Cardiac muscle cell (in vitro differentiated cells and primary cell): ENCODE data around the gene LHX4. TPM values are rescaled to one million over a fixed set of nuclear protein-coding genes. Genes with fewer than 3 reads are reported as not detected.

Experiments used
- DNase-seq, 2 donors: peaks; one replicate each; pipeline versions ENCODE4 v3.0.0 to v3.0.0-alpha.2; 2010 to 2017; ENCODE audit warnings: low read depth in 1 of 2, low spot score in 1 of 2
- H3K27ac ChIP-seq: fragments of 200-600 bp; sonication (generic); 2 replicates; pipeline ENCODE4 v1.5.1; 2016
- H3K27me3 ChIP-seq: fragments of 200-600 bp; sonication (generic); 2 replicates; pipeline ENCODE4 v1.6.0; 2016; ENCODE audit warnings: control low read depth
- H3K36me3 ChIP-seq: fragments of 200-600 bp; sonication (generic); 2 replicates; pipeline ENCODE4 v1.5.1; 2016; ENCODE audit warnings: control low read depth
- H3K4me1 ChIP-seq: fragments of 200-600 bp; sonication (generic); 2 replicates; pipeline ENCODE4 v1.8.1; 2017; ENCODE audit warnings: low read depth, mild to moderate bottlenecking, mixed run types
- H3K4me3 ChIP-seq: fragments of 200-600 bp; sonication (generic); 2 replicates; pipeline ENCODE4 v1.5.1; 2016; ENCODE audit warnings: mild to moderate bottlenecking
- H3K9me3 ChIP-seq: fragments of 200-600 bp; sonication (generic); 2 replicates; pipeline ENCODE4 v1.5.1; 2017; ENCODE audit warnings: low read depth, mild to moderate bottlenecking, control low read depth
- CTCF ChIP-seq: IDR thresholded peaks from 2 replicates; pipeline ENCODE4 v1.5.1; 2012; ENCODE audit warnings: low read depth, mild to moderate bottlenecking, low read length
- polyA plus RNA-seq: library from polyadenylated mRNA; unstranded; fragments of >200 nt; fragmentation: Nextera tagmentation; extraction: Ambion mirVana; gene quantifications from 2 replicates; pipeline ENCODE4 v1.2.1, GENCODE V29; 2016
- total RNA-seq: library from RNA; depleted of rRNA; stranded (reverse); fragments of >200 nt; gene quantifications from 2 replicates; pipeline ENCODE4 v1.2.3, GENCODE V29; 2016

The LHX4 gene
- total and polyA plus RNA-seq, 2 experiments from 2014 or later: 0.20 TPM; not detected in 1

- Histone ChIP-seq H3K36me3 (peaks cover 5% of the 10 kb centered on the region), H3K27me3 (no peaks in the 10 kb centered on the region), H3K4me3 (no peak overlapping the region), H3K9me3 (no peaks in the 10 kb centered on the region), H3K27ac (no peak overlapping the region), H3K4me1 (no peaks in the 10 kb centered on the region)
- DNase-seq: no peak
- no peak for TF ChIP-seq CTCF
Observed at GRCh38 chr1:180194048-180194425, 36.0 kb upstream of the LHX4 start.

- peaks cover 2% of the 10 kb centered on the region for H3K36me3 ChIP-seq
- DNase-seq: no peak
- H3K9me3 ChIP-seq: no peaks in the 10 kb centered on the region
- no peaks in the 10 kb centered on the region for H3K4me1 ChIP-seq
- no peak overlapping the region for H3K27ac ChIP-seq
- no peak for TF ChIP-seq CTCF
- no peak overlapping the region for H3K4me3 ChIP-seq
- H3K27me3 ChIP-seq: no peaks in the 10 kb centered on the region
Observed at GRCh38 chr1:180194546-180195207, 35.4 kb upstream of the LHX4 start.

- no peak overlapping the region for H3K27ac ChIP-seq
- H3K36me3 ChIP-seq: no peaks in the 10 kb centered on the region
- no peak overlapping the region for H3K4me3 ChIP-seq
- H3K4me1 ChIP-seq: no peaks in the 10 kb centered on the region
- H3K9me3 ChIP-seq: no peaks in the 10 kb centered on the region
- H3K27me3 ChIP-seq: no peaks in the 10 kb centered on the region
- no peak for TF ChIP-seq CTCF
- DNase-seq: no peak
Observed at GRCh38 chr1:180195401-180195800, 34.7 kb upstream of the LHX4 start.

GRCh38 chr1:180195916-180196315 is 34.1 kb upstream of the LHX4 start:
- H3K9me3 ChIP-seq: no peaks in the 10 kb centered on the region
- H3K36me3 ChIP-seq: no peaks in the 10 kb centered on the region
- no peaks in the 10 kb centered on the region for H3K4me1 ChIP-seq
- no peak overlapping the region for H3K27ac ChIP-seq
- no peak for TF ChIP-seq CTCF
- DNase-seq: no peak
- no peaks in the 10 kb centered on the region for H3K27me3 ChIP-seq
- no peak overlapping the region for H3K4me3 ChIP-seq

GRCh38 chr1:180196436-180197003 is 33.5 kb upstream of the LHX4 start:
- H3K36me3 ChIP-seq: no peaks in the 10 kb centered on the region
- no peaks in the 10 kb centered on the region for H3K9me3 ChIP-seq
- no peak overlapping the region for H3K27ac ChIP-seq
- DNase-seq: no peak
- no peaks in the 10 kb centered on the region for H3K27me3 ChIP-seq
- H3K4me1 ChIP-seq: no peaks in the 10 kb centered on the region
- TF ChIP-seq CTCF: no peak
- H3K4me3 ChIP-seq: no peak overlapping the region
